ENCODE results near the gene ALDH1A1.
"Not testable (repeated sequence)": the region's sequence is repeated elsewhere in the genome, so short reads cannot be mapped to it uniquely, and the experiment has no call there.

Gene ALDH1A1

GRCh38 chr9:72943844-72944462 is 8.9 kb downstream of the ALDH1A1 start:
- no peak for DNase-seq (ENCODE audit: low read depth in 2 of 3, low spot score in 2 of 3)

- DNase-seq (ENCODE audit: low read depth in 2 of 3, low spot score in 2 of 3) = no peak
These were observed 10.4 kb downstream of the ALDH1A1 start for GRCh38 chr9:72942451-72942850.

GRCh38 chr9:72939581-72939980 is 13.3 kb downstream of the ALDH1A1 start:
- DNase-seq (ENCODE audit: low read depth in 2 of 3, low spot score in 2 of 3) = not testable (repeated sequence)

GRCh38 chr9:72937545-72937944 is 15.3 kb downstream of the ALDH1A1 start:
- no peak for DNase-seq (ENCODE audit: low read depth in 2 of 3, low spot score in 2 of 3)

GRCh38 chr9:72936679-72937078 is 16.2 kb downstream of the ALDH1A1 start:
- no peak for DNase-seq (ENCODE audit: low read depth in 2 of 3, low spot score in 2 of 3)

- no peak for DNase-seq (ENCODE audit: low read depth in 2 of 3, low spot score in 2 of 3)
These were observed 16.6 kb downstream of the ALDH1A1 start for GRCh38 chr9:72936266-72936665.

- no peak for DNase-seq (ENCODE audit: low read depth in 2 of 3, low spot score in 2 of 3)
These were observed 17.3 kb downstream of the ALDH1A1 start for GRCh38 chr9:72935595-72935994.

GRCh38 chr9:72933730-72934665 is 18.9 kb downstream of the ALDH1A1 start:
- DNase-seq (ENCODE audit: low read depth in 2 of 3, low spot score in 2 of 3) = no peak

GRCh38 chr9:72932619-72933018 is 20.2 kb downstream of the ALDH1A1 start:
- no peak for DNase-seq (ENCODE audit: low read depth in 2 of 3, low spot score in 2 of 3)

GRCh38 chr9:72931897-72932296 is 21.0 kb downstream of the ALDH1A1 start:
- DNase-seq (ENCODE audit: low read depth in 2 of 3, low spot score in 2 of 3) = no peak

- DNase-seq (ENCODE audit: low read depth in 2 of 3, low spot score in 2 of 3) = no peak
These were observed 21.4 kb downstream of the ALDH1A1 start for GRCh38 chr9:72931437-72931836.

- DNase-seq (ENCODE audit: low read depth in 2 of 3, low spot score in 2 of 3) = no peak
These were observed 22.0 kb downstream of the ALDH1A1 start for GRCh38 chr9:72930828-72931227.

GRCh38 chr9:72929542-72929941 is 23.3 kb downstream of the ALDH1A1 start:
- DNase-seq (ENCODE audit: low read depth in 2 of 3, low spot score in 2 of 3) = no peak

GRCh38 chr9:72928042-72928507 is 24.8 kb downstream of the ALDH1A1 start:
- no peak for DNase-seq (ENCODE audit: low read depth in 2 of 3, low spot score in 2 of 3)

- DNase-seq (ENCODE audit: low read depth in 2 of 3, low spot score in 2 of 3) = no peak
These were observed 26.3 kb downstream of the ALDH1A1 start for GRCh38 chr9:72926506-72926905.

- DNase-seq (ENCODE audit: low read depth in 2 of 3, low spot score in 2 of 3) = no peak
These were observed 27.0 kb downstream of the ALDH1A1 start for GRCh38 chr9:72925891-72926290.

- no peak for DNase-seq (ENCODE audit: low read depth in 2 of 3, low spot score in 2 of 3)
These were observed 27.6 kb downstream of the ALDH1A1 start for GRCh38 chr9:72925126-72925789.

- DNase-seq (ENCODE audit: low read depth in 2 of 3, low spot score in 2 of 3) = no peak
These were observed 28.6 kb downstream of the ALDH1A1 start for GRCh38 chr9:72924154-72924790.

- DNase-seq (ENCODE audit: low read depth in 2 of 3, low spot score in 2 of 3) = no peak
These were observed 29.8 kb downstream of the ALDH1A1 start for GRCh38 chr9:72923077-72923476.

GRCh38 chr9:72921888-72922654 is 30.8 kb downstream of the ALDH1A1 start:
- no peak for DNase-seq (ENCODE audit: low read depth in 2 of 3, low spot score in 2 of 3)

Measured in activated CD8-positive, alpha-beta memory T cell treated with anti-CD3 and anti-CD28 coated beads for 48 hours (primary cell).